ENCODE results near the gene MCTP1. TPM values are rescaled to one million over a fixed set of nuclear protein-coding genes. Genes with fewer than 3 reads are reported as not detected.

The MCTP1 gene
- total RNA-seq, 1 experiment from 2014 or later, result 5.6 TPM

GRCh38 chr5:95284572-95285408, at the start of gene MCTP1 (continued):
- TF ChIP-seq, protein P1, sequence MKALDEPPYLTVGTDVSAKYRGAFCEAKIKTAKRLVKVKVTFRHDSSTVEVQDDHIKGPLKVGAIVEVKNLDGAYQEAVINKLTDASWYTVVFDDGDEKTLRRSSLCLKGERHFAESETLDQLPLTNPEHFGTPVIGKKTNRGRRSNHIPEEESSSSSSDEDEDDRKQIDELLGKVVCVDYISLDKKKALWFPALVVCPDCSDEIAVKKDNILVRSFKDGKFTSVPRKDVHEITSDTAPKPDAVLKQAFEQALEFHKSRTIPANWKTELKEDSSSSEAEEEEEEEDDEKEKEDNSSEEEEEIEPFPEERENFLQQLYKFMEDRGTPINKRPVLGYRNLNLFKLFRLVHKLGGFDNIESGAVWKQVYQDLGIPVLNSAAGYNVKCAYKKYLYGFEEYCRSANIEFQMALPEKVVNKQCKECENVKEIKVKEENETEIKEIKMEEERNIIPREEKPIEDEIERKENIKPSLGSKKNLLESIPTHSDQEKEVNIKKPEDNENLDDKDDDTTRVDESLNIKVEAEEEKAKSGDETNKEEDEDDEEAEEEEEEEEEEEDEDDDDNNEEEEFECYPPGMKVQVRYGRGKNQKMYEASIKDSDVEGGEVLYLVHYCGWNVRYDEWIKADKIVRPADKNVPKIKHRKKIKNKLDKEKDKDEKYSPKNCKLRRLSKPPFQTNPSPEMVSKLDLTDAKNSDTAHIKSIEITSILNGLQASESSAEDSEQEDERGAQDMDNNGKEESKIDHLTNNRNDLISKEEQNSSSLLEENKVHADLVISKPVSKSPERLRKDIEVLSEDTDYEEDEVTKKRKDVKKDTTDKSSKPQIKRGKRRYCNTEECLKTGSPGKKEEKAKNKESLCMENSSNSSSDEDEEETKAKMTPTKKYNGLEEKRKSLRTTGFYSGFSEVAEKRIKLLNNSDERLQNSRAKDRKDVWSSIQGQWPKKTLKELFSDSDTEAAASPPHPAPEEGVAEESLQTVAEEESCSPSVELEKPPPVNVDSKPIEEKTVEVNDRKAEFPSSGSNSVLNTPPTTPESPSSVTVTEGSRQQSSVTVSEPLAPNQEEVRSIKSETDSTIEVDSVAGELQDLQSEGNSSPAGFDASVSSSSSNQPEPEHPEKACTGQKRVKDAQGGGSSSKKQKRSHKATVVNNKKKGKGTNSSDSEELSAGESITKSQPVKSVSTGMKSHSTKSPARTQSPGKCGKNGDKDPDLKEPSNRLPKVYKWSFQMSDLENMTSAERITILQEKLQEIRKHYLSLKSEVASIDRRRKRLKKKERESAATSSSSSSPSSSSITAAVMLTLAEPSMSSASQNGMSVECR (CRISPR knock-in tag; IDR thresholded peaks at IDR 0.05; ENCODE audit: borderline replicate concordance), result 0 out of 2 replicates have a peak, but pooled peaks have one; percentile 51

DNA sequence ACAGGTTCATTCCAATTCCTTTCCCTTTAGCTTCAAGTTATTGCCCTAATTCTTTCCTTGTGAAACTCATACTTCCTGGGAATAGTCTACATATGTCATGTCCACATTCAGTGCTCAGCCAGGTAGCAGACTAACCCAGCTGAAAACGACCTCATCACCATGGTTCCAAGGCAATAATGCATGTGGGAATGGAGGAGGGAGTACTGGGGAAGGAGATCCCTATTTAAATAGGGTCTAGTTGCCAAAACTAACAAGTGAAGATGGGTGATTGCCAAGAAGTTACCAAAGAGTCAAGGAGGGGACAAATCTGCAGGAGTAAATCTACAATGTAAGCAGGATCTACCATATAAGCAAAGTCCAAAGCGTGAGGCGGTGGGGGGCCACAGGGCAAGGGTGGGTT, 47.3 kb upstream of the MCTP1 start:
- Mint-ChIP-seq H3K4me3 (no peak overlapping the region), H3K36me3 (no peaks in the 10 kb centered on the region), H3K9me3 (peaks cover 18% of the 10 kb centered on the region), H3K27me3 (ENCODE audit: low read depth) (no peaks in the 10 kb centered on the region), H3K4me1 (peaks cover 11% of the 10 kb centered on the region), H3K27ac (no peak overlapping the region)
- no peak for ATAC-seq
- ChIA-PET CTCF (no interaction called here), POLR2A (no interaction called here)
- TF ChIP-seq USF2 (CRISPR knock-in tag; IDR thresholded peaks at IDR 0.05) (no peak), ZNF138 (CRISPR knock-in tag; conservative IDR thresholded peaks at IDR 0.05) (no peak), FOXJ3 (CRISPR knock-in tag; IDR thresholded peaks at IDR 0.05; ENCODE audit: borderline replicate concordance) (no peak), HMGXB4 (CRISPR knock-in tag; IDR thresholded peaks at IDR 0.05) (no peak), ZNF396 (CRISPR knock-in tag; IDR thresholded peaks at IDR 0.05; ENCODE audit: borderline replicate concordance) (no peak), ATF3 (CRISPR knock-in tag; conservative IDR thresholded peaks at IDR 0.05) (no peak)
- TF ChIP-seq, protein P1 (CRISPR knock-in tag; IDR thresholded peaks at IDR 0.05; ENCODE audit: borderline replicate concordance), result no peak
- DNase-seq (ENCODE audit: low spot score), result no peak

GRCh38 chr5:95331358-95331757, 46.5 kb upstream of the MCTP1 start:
- Mint-ChIP-seq H3K4me3 (no peak overlapping the region), H3K27me3 (ENCODE audit: low read depth) (no peaks in the 10 kb centered on the region), H3K4me1 (peaks cover 14% of the 10 kb centered on the region), H3K9me3 (peaks cover 18% of the 10 kb centered on the region), H3K27ac (no peak overlapping the region), H3K36me3 (no peaks in the 10 kb centered on the region)
- ChIA-PET CTCF (no interaction called here), POLR2A (interaction anchor here (0.6 kb wide), 1 partner anchor 51 kb away, joined by 4 read pairs; no protein-coding TSS in a partner anchor)
- TF ChIP-seq, protein P2, sequence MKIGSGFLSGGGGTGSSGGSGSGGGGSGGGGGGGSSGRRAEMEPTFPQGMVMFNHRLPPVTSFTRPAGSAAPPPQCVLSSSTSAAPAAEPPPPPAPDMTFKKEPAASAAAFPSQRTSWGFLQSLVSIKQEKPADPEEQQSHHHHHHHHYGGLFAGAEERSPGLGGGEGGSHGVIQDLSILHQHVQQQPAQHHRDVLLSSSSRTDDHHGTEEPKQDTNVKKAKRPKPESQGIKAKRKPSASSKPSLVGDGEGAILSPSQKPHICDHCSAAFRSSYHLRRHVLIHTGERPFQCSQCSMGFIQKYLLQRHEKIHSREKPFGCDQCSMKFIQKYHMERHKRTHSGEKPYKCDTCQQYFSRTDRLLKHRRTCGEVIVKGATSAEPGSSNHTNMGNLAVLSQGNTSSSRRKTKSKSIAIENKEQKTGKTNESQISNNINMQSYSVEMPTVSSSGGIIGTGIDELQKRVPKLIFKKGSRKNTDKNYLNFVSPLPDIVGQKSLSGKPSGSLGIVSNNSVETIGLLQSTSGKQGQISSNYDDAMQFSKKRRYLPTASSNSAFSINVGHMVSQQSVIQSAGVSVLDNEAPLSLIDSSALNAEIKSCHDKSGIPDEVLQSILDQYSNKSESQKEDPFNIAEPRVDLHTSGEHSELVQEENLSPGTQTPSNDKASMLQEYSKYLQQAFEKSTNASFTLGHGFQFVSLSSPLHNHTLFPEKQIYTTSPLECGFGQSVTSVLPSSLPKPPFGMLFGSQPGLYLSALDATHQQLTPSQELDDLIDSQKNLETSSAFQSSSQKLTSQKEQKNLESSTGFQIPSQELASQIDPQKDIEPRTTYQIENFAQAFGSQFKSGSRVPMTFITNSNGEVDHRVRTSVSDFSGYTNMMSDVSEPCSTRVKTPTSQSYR (CRISPR knock-in tag; IDR thresholded peaks at IDR 0.05), result no peak
- TF ChIP-seq ESRRA (CRISPR knock-in tag; IDR thresholded peaks at IDR 0.05; ENCODE audit: borderline replicate concordance), result no peak
- no peak for TF ChIP-seq SMAD4 (CRISPR knock-in tag; IDR thresholded peaks at IDR 0.05)
- no peak for TF ChIP-seq HMGA2 (CRISPR knock-in tag; IDR thresholded peaks at IDR 0.05)
- TF ChIP-seq, protein P3, sequence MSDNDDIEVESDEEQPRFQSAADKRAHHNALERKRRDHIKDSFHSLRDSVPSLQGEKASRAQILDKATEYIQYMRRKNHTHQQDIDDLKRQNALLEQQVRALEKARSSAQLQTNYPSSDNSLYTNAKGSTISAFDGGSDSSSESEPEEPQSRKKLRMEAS (CRISPR knock-in tag; IDR thresholded peaks at IDR 0.05), result no peak
- no peak for DNase-seq (ENCODE audit: low spot score)
- no peak for ATAC-seq

All from WTC11 (cell line).